Measurements from ENCODE around the gene DCPS.

The DCPS gene

DNA sequence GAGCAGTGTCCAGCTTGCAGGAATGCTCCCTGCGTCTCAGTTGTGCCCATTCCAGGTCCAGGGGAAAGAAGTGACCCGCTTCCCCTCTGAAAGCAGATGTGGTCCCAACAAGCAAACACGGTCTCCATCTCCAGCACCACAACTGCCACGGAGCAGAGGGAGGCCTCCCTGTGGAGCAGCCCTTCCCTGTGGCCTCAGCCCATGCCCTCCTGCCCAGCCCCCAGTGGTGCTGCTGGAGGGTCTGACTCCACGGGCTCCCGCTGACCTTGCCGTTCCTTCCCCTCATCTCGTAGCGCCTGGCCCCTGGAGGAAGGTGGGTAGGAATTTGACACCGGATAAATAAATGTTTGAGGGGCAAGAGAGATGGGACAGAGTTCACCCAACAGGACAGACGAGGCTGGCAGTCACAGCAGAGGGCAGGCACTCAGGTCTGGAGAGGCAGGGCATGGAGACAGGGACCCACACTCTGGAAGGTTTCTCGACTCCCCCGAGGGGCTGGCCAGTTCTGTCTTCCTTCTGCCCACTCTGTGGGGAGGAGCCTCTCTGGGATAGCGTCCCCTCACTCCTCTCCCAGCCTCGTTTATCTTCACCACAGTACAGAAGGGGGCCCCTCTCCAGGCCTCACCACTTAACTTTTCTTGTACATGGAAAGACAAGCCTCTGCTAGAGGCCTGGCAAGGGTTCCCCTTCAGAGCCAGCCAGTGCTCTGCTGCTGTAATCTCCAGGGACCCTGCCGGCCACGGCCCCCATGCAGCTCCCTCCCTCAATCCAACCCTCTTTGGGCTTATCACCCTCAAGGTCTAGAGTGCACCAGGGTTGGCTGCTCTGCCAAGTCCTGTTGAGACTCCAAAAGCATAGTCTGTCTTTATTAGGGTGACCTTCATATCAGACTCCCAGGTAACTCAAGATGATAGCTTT lies 44.1 kb downstream of the DCPS start:
- Histone ChIP-seq H3K36me3 (ENCODE audit: insufficient read depth, low read length) (peaks cover 24% of the 10 kb centered on the region), H3K4me1 (ENCODE audit: control insufficient read depth, insufficient read depth, low read length) (peaks cover 11% of the 10 kb centered on the region), H3K9me3 (replicated peaks; ENCODE audit: low read length) (no peaks in the 10 kb centered on the region)

DNA sequence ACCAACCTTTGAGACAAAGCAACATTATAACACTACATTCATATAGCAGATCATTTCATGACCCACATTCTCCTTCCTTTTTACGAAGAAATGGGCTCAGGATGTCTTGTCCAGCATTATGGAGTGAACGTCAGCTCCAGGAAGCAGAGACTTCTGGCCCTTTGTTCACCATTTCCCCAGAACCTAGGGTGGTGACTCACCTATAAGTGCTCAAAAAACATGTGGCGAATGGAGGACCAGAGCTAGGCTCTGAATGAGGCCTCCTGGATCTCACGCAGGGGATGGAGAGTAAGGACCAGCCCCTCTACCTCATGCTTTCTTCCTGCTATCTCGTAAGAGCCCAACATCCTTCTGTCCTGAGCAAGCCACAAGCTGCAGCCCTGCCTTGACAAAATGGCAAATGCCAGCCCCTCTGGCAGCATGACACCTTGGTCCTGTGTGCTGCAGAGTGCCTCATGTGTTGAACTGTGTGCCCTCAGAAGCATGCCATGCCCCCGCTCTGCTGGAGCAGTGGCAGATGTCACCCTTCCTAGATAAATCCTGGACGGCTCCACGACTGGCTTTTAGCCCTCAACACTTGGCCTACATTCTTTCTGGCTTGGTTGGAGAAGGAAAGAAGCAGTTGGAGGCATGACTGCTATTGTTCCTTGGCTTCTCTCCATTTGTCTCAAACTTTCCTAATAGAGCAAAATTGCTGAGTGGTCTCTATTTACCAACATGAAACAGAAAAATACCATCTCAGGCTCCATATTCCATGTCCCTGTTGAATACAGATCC lies 45.1 kb downstream of the DCPS start:
- Histone ChIP-seq H3K9ac (ENCODE audit: low read depth, low read length) (no peak overlapping the region), H3K4me3 (ENCODE audit: low read length) (no peak overlapping the region), H3K4me1 (ENCODE audit: control insufficient read depth, insufficient read depth, low read length) (peaks cover 20% of the 10 kb centered on the region)

More for the DNA sequence above, 44.1 kb downstream of the DCPS start:
- no peak overlapping the region for H3K4me2 ChIP-seq (ENCODE audit: low read length)
- H3K27me3 ChIP-seq (ENCODE audit: control insufficient read depth, insufficient read depth, low read length): no peaks in the 10 kb centered on the region
- no peak overlapping the region for H3K9ac ChIP-seq (ENCODE audit: low read depth, low read length)
- H3K4me3 ChIP-seq (ENCODE audit: low read length): no peak overlapping the region

DNA sequence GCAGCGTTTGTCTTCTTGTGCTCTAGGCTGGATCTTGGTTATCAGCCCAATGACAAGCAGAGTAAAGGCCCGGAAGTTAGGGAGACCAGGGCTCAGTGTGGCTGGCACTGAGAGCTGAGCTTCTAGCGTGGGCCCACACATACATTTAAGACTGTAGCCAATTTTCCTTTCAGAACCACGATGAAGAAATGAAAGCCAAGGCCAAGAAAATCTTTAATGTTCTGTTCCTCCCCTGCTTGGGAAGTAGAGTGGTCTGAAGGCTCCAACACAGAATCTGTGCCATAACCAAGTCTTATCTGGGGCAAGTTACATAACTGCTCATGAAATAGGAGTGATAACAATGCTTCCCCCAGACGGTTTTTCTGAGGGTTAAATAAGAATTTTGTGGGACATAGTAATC lies 47.0 kb downstream of the DCPS start:
- Histone ChIP-seq H3K4me2 (ENCODE audit: low read length) (no peak overlapping the region), H3K9ac (ENCODE audit: low read depth, low read length) (no peak overlapping the region), H3K9me3 (replicated peaks; ENCODE audit: low read length) (no peaks in the 10 kb centered on the region), H3K27me3 (ENCODE audit: control insufficient read depth, insufficient read depth, low read length) (no peaks in the 10 kb centered on the region), H3K4me1 (ENCODE audit: control insufficient read depth, insufficient read depth, low read length) (peaks cover 29% of the 10 kb centered on the region), H3K36me3 (ENCODE audit: insufficient read depth, low read length) (peaks cover 18% of the 10 kb centered on the region), H3K4me3 (ENCODE audit: low read length) (no peak overlapping the region)

More for the DNA sequence above, 45.1 kb downstream of the DCPS start:
- no peaks in the 10 kb centered on the region for H3K9me3 ChIP-seq (replicated peaks; ENCODE audit: low read length)
- H3K4me2 ChIP-seq (ENCODE audit: low read length): no peak overlapping the region
- no peaks in the 10 kb centered on the region for H3K27me3 ChIP-seq (ENCODE audit: control insufficient read depth, insufficient read depth, low read length)
- H3K36me3 ChIP-seq (ENCODE audit: insufficient read depth, low read length): peaks cover 18% of the 10 kb centered on the region

DNA sequence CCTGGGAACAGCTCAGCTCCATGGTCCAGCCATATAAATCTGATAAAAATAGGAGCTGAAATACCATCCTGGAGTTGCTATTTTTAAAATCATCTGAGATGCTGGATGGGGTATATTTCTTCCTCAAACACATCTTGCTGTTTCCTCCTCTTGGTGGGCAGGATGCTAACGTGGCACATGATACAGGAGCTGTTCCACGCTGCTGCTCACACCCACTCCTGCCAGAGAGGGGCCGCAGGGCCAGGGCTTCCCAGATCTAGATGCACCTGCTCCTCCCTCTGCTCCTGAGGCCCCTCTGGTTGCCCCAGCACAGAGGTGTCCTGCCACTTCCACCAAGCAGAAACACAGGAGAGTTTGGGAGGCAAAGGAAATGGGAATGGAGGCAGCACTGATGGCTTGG lies 48.3 kb downstream of the DCPS start:
- H3K9ac ChIP-seq (ENCODE audit: low read depth, low read length): no peak overlapping the region
- peaks cover 18% of the 10 kb centered on the region for H3K36me3 ChIP-seq (ENCODE audit: insufficient read depth, low read length)
- H3K27me3 ChIP-seq (ENCODE audit: control insufficient read depth, insufficient read depth, low read length): no peaks in the 10 kb centered on the region
- no peak overlapping the region for H3K4me3 ChIP-seq (ENCODE audit: low read length)
- no peaks in the 10 kb centered on the region for H3K9me3 ChIP-seq (replicated peaks; ENCODE audit: low read length)
- H3K4me1 ChIP-seq (ENCODE audit: control insufficient read depth, insufficient read depth, low read length): peaks cover 41% of the 10 kb centered on the region
- no peak overlapping the region for H3K4me2 ChIP-seq (ENCODE audit: low read length)

DNA sequence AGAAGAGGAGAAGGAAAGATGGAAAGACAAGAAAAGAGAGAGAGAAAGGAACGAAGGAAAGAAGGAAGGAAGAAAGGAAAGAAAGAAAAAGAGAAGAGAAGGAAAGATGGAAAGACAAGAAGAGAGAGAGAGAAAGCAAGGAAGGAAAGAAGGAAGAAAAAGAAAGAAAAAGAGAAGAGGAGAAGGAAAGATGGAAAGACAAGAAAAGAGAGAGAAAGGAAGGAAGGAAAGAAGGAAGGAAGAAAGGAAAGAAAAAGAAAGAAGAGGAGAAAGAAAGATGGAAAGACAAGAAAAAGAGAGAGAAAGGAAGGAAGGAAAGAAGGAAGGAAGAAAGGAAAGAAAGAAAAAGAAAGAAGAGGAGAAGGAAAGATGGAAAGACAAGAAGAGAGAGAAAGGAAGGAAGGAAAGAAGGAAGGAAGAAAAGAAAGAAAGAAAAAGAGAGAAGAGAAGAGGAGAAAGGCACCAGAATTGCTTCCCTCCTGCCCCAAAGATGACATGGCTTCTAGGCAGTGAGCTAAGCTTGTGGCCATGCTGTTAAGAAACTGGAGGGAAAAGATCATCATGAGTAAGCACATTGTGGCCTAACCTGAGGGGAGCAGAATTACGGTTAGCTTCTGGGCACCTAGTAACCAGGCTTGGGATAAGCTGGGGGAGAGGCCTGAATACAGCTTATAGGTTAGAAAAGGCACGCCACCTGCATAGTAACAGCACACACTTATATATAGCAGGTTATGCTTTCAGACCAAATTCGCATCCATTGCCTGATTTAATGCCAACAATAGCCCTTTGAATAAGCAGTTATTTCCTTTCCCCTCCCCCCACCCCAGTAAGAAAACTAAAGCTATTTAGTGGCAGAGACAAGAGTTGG lies 49.3 kb downstream of the DCPS start:
- Histone ChIP-seq H3K36me3 (ENCODE audit: insufficient read depth, low read length) (peaks cover 14% of the 10 kb centered on the region), H3K9ac (ENCODE audit: low read depth, low read length) (no peak overlapping the region), H3K27me3 (ENCODE audit: control insufficient read depth, insufficient read depth, low read length) (no peaks in the 10 kb centered on the region), H3K4me1 (ENCODE audit: control insufficient read depth, insufficient read depth, low read length) (peaks cover 42% of the 10 kb centered on the region), H3K9me3 (replicated peaks; ENCODE audit: low read length) (no peaks in the 10 kb centered on the region), H3K4me3 (ENCODE audit: low read length) (no peak overlapping the region), H3K4me2 (ENCODE audit: low read length) (peak overlapping the region; percentile 23)

DNA sequence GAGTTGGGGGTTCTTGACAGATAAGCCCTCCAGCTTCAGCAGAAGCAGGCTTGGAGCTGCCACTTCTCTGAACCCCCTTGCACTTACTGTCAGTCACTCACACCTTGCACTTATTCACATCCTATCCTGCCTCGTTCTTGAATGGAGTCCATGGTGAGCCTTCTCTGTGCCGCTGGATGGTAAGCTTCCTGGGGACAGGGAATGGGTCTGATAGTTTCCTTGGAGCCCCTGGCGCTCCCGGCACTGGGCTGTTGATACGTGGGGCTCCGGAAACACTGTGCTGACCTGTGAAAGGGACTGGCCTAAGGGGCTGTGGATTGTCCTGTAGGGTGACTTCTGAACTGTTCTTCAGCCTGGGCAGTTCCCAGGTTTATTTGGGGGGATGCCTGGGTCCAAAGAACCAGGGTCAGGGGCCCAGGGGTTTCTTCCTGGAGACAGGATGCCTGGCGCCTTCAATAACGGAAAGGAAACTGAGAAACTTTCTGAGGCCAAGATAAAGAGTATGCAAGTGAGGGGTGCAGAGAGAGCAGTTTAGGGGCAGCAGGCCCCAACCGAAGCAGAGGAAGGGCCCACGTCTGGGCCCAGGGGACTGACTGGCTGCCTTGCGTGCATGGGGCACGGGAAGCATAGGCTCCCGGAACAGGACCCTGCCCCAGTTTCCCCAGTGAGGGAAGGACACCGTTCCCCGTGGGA lies 50.9 kb downstream of the DCPS start:
- Histone ChIP-seq H3K27me3 (ENCODE audit: control insufficient read depth, insufficient read depth, low read length) (no peaks in the 10 kb centered on the region), H3K4me3 (ENCODE audit: low read length) (peak overlapping the region; percentile 86), H3K36me3 (ENCODE audit: insufficient read depth, low read length) (peaks cover 14% of the 10 kb centered on the region), H3K9me3 (replicated peaks; ENCODE audit: low read length) (no peaks in the 10 kb centered on the region), H3K9ac (ENCODE audit: low read depth, low read length) (peak overlapping the region; percentile 88), H3K4me1 (ENCODE audit: control insufficient read depth, insufficient read depth, low read length) (peaks cover 41% of the 10 kb centered on the region), H3K4me2 (ENCODE audit: low read length) (peak overlapping the region; percentile 96)

DNA sequence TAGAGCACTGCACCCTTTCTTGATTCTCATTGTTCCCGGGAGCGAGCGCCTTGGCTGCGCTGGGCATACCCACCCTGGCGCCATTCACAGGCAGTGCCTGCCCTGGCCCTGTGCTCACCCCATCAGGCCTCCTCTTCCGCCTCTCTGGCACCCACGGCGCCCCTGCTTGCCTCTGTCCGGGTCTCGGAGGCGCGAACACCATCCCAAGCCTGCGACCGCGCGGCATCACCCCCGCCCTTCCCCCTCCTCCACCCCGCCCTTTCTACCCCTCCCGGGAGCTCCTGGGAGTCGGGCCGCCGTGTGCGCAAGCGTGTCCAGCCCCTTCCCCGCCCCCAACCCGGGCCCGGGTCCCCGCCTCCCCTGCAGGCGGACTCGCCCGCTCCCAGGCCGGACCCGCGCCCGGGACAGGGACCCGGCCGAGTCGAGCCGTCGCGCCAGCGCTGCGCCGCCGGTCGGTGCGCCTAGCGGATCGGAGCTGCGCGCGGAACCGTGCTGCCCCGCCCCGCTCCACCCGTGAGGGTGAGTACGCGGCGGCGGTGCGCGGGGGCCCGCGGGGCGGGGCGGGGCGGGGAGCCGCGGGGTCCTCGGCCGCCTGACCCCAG lies 51.6 kb downstream of the DCPS start, which contains the start of gene ST3GAL4:
TSS of gene ST3GAL4 (plus strand) at position 363 of the 602 bp plus-strand sequence. CDS start 50,470 bp downstream, outside the sequence.
- peak within 1 kb of the TSS; percentile 96 for H3K4me2 ChIP-seq (ENCODE audit: low read length)
- H3K4me1 ChIP-seq (ENCODE audit: control insufficient read depth, insufficient read depth, low read length): peaks cover 44% of the 10 kb centered on the region
- H3K4me3 ChIP-seq (ENCODE audit: low read length): peak within 1 kb of the TSS; percentile 86
- H3K9me3 ChIP-seq (replicated peaks; ENCODE audit: low read length): no peaks in the 10 kb centered on the region
- H3K27me3 ChIP-seq (ENCODE audit: control insufficient read depth, insufficient read depth, low read length): no peaks in the 10 kb centered on the region
- H3K36me3 ChIP-seq (ENCODE audit: insufficient read depth, low read length): peaks cover 14% of the 10 kb centered on the region
- H3K9ac ChIP-seq (ENCODE audit: low read depth, low read length): peak within 1 kb of the TSS; percentile 88

DNA sequence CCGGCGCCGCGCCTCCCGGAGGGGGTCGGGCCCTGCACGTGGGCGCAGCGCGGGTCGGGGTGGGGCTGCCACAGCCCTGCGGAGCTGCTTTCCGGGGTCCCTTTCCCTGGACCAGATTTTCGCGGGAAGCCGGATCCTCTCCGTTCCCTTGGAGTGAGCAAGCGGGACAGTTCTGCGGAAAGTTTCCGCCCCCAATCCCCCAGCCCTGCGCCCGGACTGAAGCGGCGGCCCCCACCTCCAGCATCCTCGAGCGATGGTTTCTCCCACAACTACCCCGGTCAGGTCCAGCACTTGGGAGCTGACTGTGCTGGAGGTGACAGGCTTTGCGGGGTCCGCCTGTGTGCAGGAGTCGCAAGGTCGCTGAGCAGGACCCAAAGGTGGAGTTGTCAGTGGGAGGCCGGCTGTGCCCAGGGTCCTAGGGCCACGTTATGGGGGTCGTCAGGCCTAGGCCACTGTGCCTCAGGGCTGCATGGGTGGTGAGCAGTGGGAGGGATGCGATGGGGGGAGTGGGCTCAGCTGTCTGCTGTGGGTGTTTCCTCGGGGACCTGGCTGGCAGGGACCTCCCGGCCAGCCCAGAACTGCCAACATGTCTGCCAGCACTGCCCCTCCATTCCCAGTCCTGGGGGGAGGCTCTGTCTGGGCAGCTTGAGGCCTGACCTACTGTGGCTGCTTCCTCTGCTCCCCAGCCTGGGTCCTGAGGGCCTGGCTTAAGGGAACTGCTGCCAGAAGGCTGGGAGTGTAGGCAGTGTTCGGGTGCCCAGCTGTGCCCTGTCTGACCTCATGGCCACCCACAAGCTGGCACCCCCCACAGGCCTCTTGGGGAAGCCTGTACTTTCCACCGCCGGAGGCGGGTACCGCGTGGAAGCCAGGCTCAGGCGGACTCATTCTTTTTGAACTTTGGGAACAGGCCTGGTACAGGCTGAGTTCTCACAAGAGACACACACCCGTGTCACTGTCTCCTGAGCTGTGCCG lies 52.4 kb downstream of the DCPS start:
- peaks cover 44% of the 10 kb centered on the region for H3K4me1 ChIP-seq (ENCODE audit: control insufficient read depth, insufficient read depth, low read length)

DNA sequence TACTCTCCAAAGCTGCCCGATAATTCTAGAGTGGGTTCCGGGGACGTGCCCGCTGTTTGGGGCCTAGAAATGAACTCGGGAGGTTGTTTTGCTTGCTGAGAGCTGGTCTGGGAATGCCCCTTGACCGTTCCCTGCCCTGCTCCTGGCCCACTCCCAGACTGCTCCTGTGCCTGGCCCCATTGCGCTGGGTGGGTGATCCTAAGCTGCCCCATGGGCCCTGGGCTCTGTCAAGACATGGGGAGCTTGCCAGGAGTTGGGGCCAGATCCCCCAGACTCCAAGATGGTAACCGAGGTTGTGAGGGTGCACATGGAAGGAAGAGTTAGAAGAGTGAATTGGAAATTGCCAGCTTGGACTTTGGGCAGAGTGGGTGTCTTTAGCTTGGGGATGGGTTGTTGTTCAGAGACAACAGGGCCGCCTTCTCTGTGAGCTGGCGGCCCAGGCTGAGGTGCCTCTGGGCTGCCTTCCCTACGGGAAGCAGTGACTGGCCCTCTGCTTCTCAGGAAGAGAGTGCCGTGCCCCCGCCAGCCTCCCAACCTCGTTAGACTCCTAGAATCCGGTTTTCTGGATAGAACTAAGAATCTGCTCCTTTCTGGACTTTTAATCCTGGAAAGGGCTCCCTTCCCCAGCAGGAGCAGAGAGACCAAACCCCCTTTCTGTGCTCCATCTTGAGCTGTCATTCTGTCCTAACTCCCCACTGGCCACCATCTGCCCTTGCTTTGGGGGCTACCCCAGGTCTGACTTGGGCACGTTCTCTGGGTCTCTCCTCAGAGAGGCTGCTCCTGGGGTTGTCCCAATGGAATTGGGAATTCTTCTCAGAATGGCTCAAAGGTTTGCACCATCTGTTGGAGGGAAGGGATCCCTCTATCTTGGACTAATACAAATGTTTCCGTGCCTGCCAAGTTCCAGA lies 53.4 kb downstream of the DCPS start:
- Histone ChIP-seq H3K4me1 (ENCODE audit: control insufficient read depth, insufficient read depth, low read length) (peaks cover 44% of the 10 kb centered on the region), H3K9me3 (replicated peaks; ENCODE audit: low read length) (no peaks in the 10 kb centered on the region), H3K9ac (ENCODE audit: low read depth, low read length) (peak overlapping the region; percentile 88), H3K36me3 (ENCODE audit: insufficient read depth, low read length) (peaks cover under 1% of the 10 kb centered on the region), H3K27me3 (ENCODE audit: control insufficient read depth, insufficient read depth, low read length) (no peaks in the 10 kb centered on the region), H3K4me3 (ENCODE audit: low read length) (peak overlapping the region; percentile 86), H3K4me2 (ENCODE audit: low read length) (peak overlapping the region; percentile 96)

More for the DNA sequence above, 52.4 kb downstream of the DCPS start:
- Histone ChIP-seq H3K4me3 (ENCODE audit: low read length) (peak overlapping the region; percentile 86), H3K4me2 (ENCODE audit: low read length) (peak overlapping the region; percentile 96), H3K9ac (ENCODE audit: low read depth, low read length) (peak overlapping the region; percentile 88), H3K9me3 (replicated peaks; ENCODE audit: low read length) (no peaks in the 10 kb centered on the region), H3K27me3 (ENCODE audit: control insufficient read depth, insufficient read depth, low read length) (no peaks in the 10 kb centered on the region), H3K36me3 (ENCODE audit: insufficient read depth, low read length) (peaks cover 8% of the 10 kb centered on the region)
